Breast epithelium (tissue), 3 donors: ENCODE data around the gene RNASE7.

Experiments
- POLR2A ChIP-seq: fragments of 450-650 bp; IDR thresholded peaks from one replicate; pipeline ENCODE4 v1.6.1; 2016; ENCODE audit warnings: antibody characterized with exemption, mild to moderate bottlenecking, moderate library complexity
- POLR2AphosphoS5 ChIP-seq, 3 donors: sonication (generic); formaldehyde crosslinking; IDR thresholded peaks; one replicate each; pipeline ENCODE4 v1.6.1; 2017; ENCODE audit warnings: antibody characterized with exemption in 3 of 3
- TF ChIP-seq, protein P1 (sequence below), 3 donors: fragments of 450-650 bp; IDR thresholded peaks; one replicate each; pipeline ENCODE4 v1.5.1; 2016 to 2017; ENCODE audit warnings: antibody characterized with exemption in 3 of 3, mild to moderate bottlenecking in 3 of 3, moderate library complexity in 3 of 3

DNA sequence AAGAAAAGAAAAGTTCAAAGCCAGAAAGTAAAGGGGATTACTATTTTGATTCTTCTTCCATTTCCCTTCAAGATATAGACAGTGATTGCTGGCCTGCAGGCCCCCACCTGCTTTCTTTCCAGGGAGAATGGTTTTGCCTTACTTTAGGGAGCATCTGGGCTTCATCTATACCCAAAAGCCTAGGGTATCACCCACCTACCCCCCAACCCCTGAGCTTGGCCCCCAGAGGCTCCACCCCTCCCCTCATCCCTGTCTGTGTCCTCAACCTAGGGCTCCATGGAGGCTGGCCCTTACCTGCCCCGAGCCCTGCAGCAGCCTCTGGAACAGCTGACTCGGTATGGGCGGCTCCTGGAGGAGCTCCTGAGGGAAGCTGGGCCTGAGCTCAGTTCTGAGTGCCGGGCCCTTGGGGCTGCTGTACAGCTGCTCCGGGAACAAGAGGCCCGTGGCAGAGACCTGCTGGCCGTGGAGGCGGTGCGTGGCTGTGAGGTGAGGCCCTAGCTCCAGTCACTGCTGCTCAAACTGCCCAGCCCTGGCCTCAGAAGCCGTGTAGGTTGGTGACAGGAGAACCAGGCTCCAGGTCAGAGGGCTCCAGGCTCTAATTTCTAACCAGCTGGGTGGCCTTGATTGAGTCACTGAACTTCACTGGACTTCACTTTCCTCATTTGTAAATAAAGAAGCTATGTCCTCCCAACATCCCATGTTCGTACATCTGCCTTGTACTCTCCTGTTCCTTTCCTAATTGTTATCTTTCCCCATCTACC lies 41.6 kb downstream of the RNASE7 start:
- TF ChIP-seq, protein P1, sequence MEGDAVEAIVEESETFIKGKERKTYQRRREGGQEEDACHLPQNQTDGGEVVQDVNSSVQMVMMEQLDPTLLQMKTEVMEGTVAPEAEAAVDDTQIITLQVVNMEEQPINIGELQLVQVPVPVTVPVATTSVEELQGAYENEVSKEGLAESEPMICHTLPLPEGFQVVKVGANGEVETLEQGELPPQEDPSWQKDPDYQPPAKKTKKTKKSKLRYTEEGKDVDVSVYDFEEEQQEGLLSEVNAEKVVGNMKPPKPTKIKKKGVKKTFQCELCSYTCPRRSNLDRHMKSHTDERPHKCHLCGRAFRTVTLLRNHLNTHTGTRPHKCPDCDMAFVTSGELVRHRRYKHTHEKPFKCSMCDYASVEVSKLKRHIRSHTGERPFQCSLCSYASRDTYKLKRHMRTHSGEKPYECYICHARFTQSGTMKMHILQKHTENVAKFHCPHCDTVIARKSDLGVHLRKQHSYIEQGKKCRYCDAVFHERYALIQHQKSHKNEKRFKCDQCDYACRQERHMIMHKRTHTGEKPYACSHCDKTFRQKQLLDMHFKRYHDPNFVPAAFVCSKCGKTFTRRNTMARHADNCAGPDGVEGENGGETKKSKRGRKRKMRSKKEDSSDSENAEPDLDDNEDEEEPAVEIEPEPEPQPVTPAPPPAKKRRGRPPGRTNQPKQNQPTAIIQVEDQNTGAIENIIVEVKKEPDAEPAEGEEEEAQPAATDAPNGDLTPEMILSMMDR (IDR thresholded peaks at IDR 0.05), result no peak
- no peak for TF ChIP-seq POLR2A
- no peak for TF ChIP-seq POLR2AphosphoS5 (IDR thresholded peaks at IDR 0.05)
